IMR-90 (cell line): ENCODE measurements around the gene PRDM10. TPM values are rescaled to one million over a fixed set of nuclear protein-coding genes. Genes with fewer than 3 reads are reported as not detected.

Experiments
- ATAC-seq: fragments of 200-7000 bp; cut with Tn5 transposase; 2 replicates; pipeline ENCODE4 v1.9.1; 2020; ENCODE audit warnings: low read depth, mild to moderate bottlenecking, moderate library complexity
- BruUV-seq: library from RNA; stranded (reverse); fragments of 400-500 nt; replicated peaks from 2 replicates; lab custom pipeline; 2021; lab: Mats Ljungman, UMichigan
- CTCF ChIA-PET: fragments of 300-600 bp; formaldehyde crosslinking; extraction: SDS; loops from one replicate; lab custom pipeline; 2021; ENCODE audit warnings: antibody characterized with exemption; lab: Yijun Ruan, JAX
- POLR2A ChIA-PET: fragments of 300-600 bp; sonication (Branson Sonifier 250); formaldehyde crosslinking; loops from one replicate; lab custom pipeline; 2022; ENCODE audit warnings: antibody characterized with exemption; ENCODE audit not compliant: unreplicated experiment; lab: Charles Lee
- DNase-seq: peaks from one replicate; pipeline ENCODE4 v3.0.0; 2013
- H2AFZ ChIP-seq: replicated peaks from 2 replicates; pipeline ENCODE3; 2013; ENCODE audit warnings: low read length, mild to moderate bottlenecking; ENCODE audit not compliant: poor library complexity
- H2AK5ac ChIP-seq: 2 replicates; pipeline ENCODE4 v1.6.1; 2013; ENCODE audit warnings: low read depth, low read length, inconsistent platforms
- H2AK9ac ChIP-seq: replicated peaks from 2 replicates; pipeline ENCODE3; 2013; ENCODE audit warnings: mild to moderate bottlenecking, low read depth, low read length, moderate library complexity; ENCODE audit not compliant: poor library complexity
- H2BK120ac ChIP-seq: 2 replicates; pipeline ENCODE4 v1.6.1; 2013; ENCODE audit warnings: low read depth, low read length, inconsistent platforms
- H2BK15ac ChIP-seq: 3 replicates; pipeline ENCODE4 v1.6.1; 2013; ENCODE audit warnings: low read depth, low read length, inconsistent platforms
- H2BK20ac ChIP-seq: 2 replicates; pipeline ENCODE4 v1.6.1; 2013; ENCODE audit warnings: low read depth, mild to moderate bottlenecking, inconsistent platforms, low read length, moderate library complexity
- H2BK5ac ChIP-seq: 2 replicates; pipeline ENCODE4 v1.6.1; 2013; ENCODE audit warnings: mild to moderate bottlenecking, low read depth, low read length, inconsistent platforms; ENCODE audit not compliant: poor library complexity, severe bottlenecking
- H3K14ac ChIP-seq: replicated peaks from 2 replicates; pipeline ENCODE4 v1.6.1; 2013; ENCODE audit warnings: low read depth, low read length, inconsistent platforms
- H3K18ac ChIP-seq: 2 replicates; pipeline ENCODE4 v1.6.1; 2013; ENCODE audit warnings: low read depth, low read length, control low read depth
- H3K23ac ChIP-seq: 2 replicates; pipeline ENCODE4 v1.6.1; 2013; ENCODE audit warnings: low read depth, low read length, inconsistent platforms
- H3K27ac ChIP-seq: 2 replicates; pipeline ENCODE4 v1.5.1; 2013; ENCODE audit warnings: mild to moderate bottlenecking, control low read depth, low read length; ENCODE audit not compliant: insufficient read depth
- H3K27me3 ChIP-seq: 2 replicates; pipeline ENCODE4 v1.6.1; 2013; ENCODE audit warnings: low read length; ENCODE audit not compliant: control insufficient read depth, insufficient read depth
- H3K36me3 ChIP-seq: 2 replicates; pipeline ENCODE4 v1.6.1; 2013; ENCODE audit warnings: low read length, mixed read lengths; ENCODE audit not compliant: control insufficient read depth, insufficient read depth
- H3K4ac ChIP-seq: 2 replicates; pipeline ENCODE4 v1.6.1; 2013; ENCODE audit warnings: low read depth, low read length, inconsistent platforms
- H3K4me1 ChIP-seq: 2 replicates; pipeline ENCODE4 v1.6.1; 2013; ENCODE audit warnings: low read length, mixed read lengths; ENCODE audit not compliant: control insufficient read depth, insufficient read depth
- H3K4me2 ChIP-seq: 2 replicates; pipeline ENCODE4 v1.6.1; 2013; ENCODE audit warnings: low read depth, mild to moderate bottlenecking, control low read depth, low read length, moderate library complexity
- H3K4me3 ChIP-seq: 2 replicates; pipeline ENCODE4 v1.5.1; 2013; ENCODE audit warnings: low read depth, mild to moderate bottlenecking, control low read depth, low read length, moderate library complexity; ENCODE audit not compliant: insufficient read depth
- H3K56ac ChIP-seq: 2 replicates; pipeline ENCODE4 v1.6.1; 2013; ENCODE audit warnings: low read length, inconsistent platforms; ENCODE audit not compliant: insufficient read depth; ENCODE audit errors: extremely low read depth
- H3K79me1 ChIP-seq, 2 experiments: 2 replicates each; pipeline ENCODE4 v1.6.1; 2013; ENCODE audit warnings: low read length in 2 of 2, inconsistent platforms in 1 of 2, low read depth in 1 of 2
- H3K9ac ChIP-seq: 2 replicates; pipeline ENCODE4 v1.6.1; 2013; ENCODE audit warnings: low read depth, low read length, control low read depth
- H3K9me1 ChIP-seq: 2 replicates; pipeline ENCODE4 v1.6.1; 2013; ENCODE audit warnings: low read length, inconsistent platforms; ENCODE audit not compliant: insufficient read depth
- H3K9me3 ChIP-seq: 2 replicates; pipeline ENCODE4 v1.6.1; 2013; ENCODE audit warnings: low read length; ENCODE audit not compliant: control insufficient read depth, insufficient read depth
- H4K20me1 ChIP-seq: 2 replicates; pipeline ENCODE4 v1.6.1; 2013; ENCODE audit warnings: low read length, inconsistent platforms; ENCODE audit not compliant: insufficient read depth
- H4K5ac ChIP-seq: 2 replicates; pipeline ENCODE4 v1.6.1; 2013; ENCODE audit warnings: mild to moderate bottlenecking, low read depth, low read length, control low read depth
- H4K8ac ChIP-seq, 2 experiments: 2 replicates each; pipeline ENCODE4 v1.6.1; 2013; ENCODE audit warnings: low read depth in 2 of 2, low read length in 2 of 2, control low read depth in 1 of 2, inconsistent platforms in 1 of 2
- H4K91ac ChIP-seq: 2 replicates; pipeline ENCODE4 v1.6.1; 2013; ENCODE audit warnings: low read depth, low read length, inconsistent platforms; ENCODE audit not compliant: insufficient read depth
- MAFK ChIP-seq: IDR thresholded peaks from 2 replicates; pipeline ENCODE4 v1.6.1; 2012; ENCODE audit warnings: low read depth, low read length, improper control_type of control experiment
- MAZ ChIP-seq: IDR thresholded peaks from 2 replicates; pipeline ENCODE4 v1.6.1; 2012; ENCODE audit warnings: low read depth, mild to moderate bottlenecking, low read length, improper control_type of control experiment, moderate library complexity, borderline replicate concordance
- MXI1 ChIP-seq: IDR thresholded peaks from 2 replicates; pipeline ENCODE4 v1.6.1; 2012; ENCODE audit warnings: low read depth, mild to moderate bottlenecking, low read length, moderate library complexity, borderline replicate concordance
- NFE2L2 ChIP-seq: fragments of 150-350 bp; IDR thresholded peaks from 2 replicates; pipeline ENCODE4 v1.6.1; 2016; ENCODE audit warnings: low read depth, mild to moderate bottlenecking, low read length
- RAD21 ChIP-seq: IDR thresholded peaks from 2 replicates; pipeline ENCODE4 v1.6.1; 2012; ENCODE audit warnings: low read length, improper control_type of control experiment
- RCOR1 ChIP-seq: IDR thresholded peaks from 2 replicates; pipeline ENCODE4 v1.6.1; 2012; ENCODE audit warnings: mild to moderate bottlenecking, low read length, improper control_type of control experiment; ENCODE audit not compliant: insufficient replicate concordance
- SMC3 ChIP-seq: fragments of 150-350 bp; IDR thresholded peaks from 2 replicates; pipeline ENCODE4 v1.6.1; 2016; ENCODE audit warnings: low read depth, mild to moderate bottlenecking, antibody characterized with exemption, low read length, moderate library complexity
- WGBS, 2 experiments: methylation state at CpG; one replicate each; pipeline versions ENCODE4 v1.1.5 to v1.1.7; 2013; ENCODE audit warnings: missing lambda C conversion rate in 2 of 2; ENCODE audit not compliant: insufficient read length in 1 of 2; ENCODE audit errors: extremely low coverage in 2 of 2; 5-methylcytosine and 5-hydroxymethylcytosine counted together
- dilution Hi-C: fragments of 300-500 bp; cut with HindIII; formaldehyde crosslinking; loops from one replicate; pipeline ENCODE4 v1.14.3; 2018; ENCODE audit warnings: low sequenced_read_pairs; ENCODE audit not compliant: unreplicated experiment
- in situ Hi-C: fragments of 300-500 bp; cut with MboI; formaldehyde crosslinking; loops from 3 replicates; pipeline ENCODE4 v1.14.3; 2019; ENCODE audit warnings: low sequenced_read_pairs, inconsistent platforms, mixed read lengths
- intact Hi-C: fragments of 100-400 bp; cut with micrococcal nuclease; formaldehyde crosslinking; loops from 2 replicates; pipeline ENCODE4 v1.10.0; 2022
- polyA plus RNA-seq, 3 experiments: library from polyadenylated mRNA; depleted of rRNA; stranded (reverse); fragments of >200 nt; gene quantifications; 2 replicates each; pipeline ENCODE4 v1.2.3, GENCODE V29; 2012; ENCODE audit warnings: low replicate concordance in 1 of 3
- total RNA-seq: library from RNA; depleted of rRNA; stranded (reverse); fragments of >200 nt; gene quantifications from 2 replicates; pipeline ENCODE4 v1.2.3, GENCODE V29; 2012
- TF ChIP-seq, protein P1 (sequence below): fragments of 150-350 bp; IDR thresholded peaks from 2 replicates; pipeline ENCODE4 v1.6.1; 2016; ENCODE audit warnings: low read depth, mild to moderate bottlenecking, low read length, moderate library complexity, borderline replicate concordance
- TF ChIP-seq, protein P2 (sequence below): conservative IDR thresholded peaks from 2 replicates; pipeline ENCODE4 v1.5.1; 2012; ENCODE audit warnings: mild to moderate bottlenecking, low read depth, low read length, improper control_type of control experiment
- TF ChIP-seq, protein P3 (sequence below): fragments of 150-350 bp; IDR thresholded peaks from 2 replicates; pipeline ENCODE4 v1.6.1; 2017; ENCODE audit warnings: mild to moderate bottlenecking, antibody characterized with exemption, low read length, low read depth

PRDM10 gene
- total and polyA plus RNA-seq, 2 of the 4 experiments (the other 2 are of a cell fraction): 3.1 to 6.5 TPM

DNA sequence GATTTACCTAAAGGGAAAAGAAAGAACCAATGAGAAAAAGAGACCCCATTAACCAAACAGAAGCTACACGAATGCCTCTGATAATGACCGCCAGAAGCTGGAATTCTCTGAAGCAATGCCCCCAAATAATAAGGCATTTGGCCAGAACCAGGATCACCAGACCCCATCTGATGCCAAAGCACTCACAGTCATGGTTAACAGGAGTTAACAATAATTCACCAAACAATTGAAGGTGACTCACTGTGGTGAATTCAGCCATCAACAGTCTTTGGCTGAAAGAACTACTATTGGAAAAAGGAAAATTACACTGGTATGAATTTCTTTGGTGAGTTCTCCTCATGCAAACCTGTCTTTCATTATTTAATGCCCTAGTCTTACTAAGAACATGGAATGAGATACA, 85.4 kb downstream of the PRDM10 start:
- H2AFZ ChIP-seq: no peak overlapping the region
- H4K8ac ChIP-seq: no peak overlapping the region
- H4K91ac ChIP-seq: no peak overlapping the region
- no peaks in the 10 kb centered on the region; the same call in 1 of the 2 replicates for H3K9me1 ChIP-seq
- H3K14ac ChIP-seq: no peak overlapping the region
- dilution Hi-C loops: no loop called here
- no peak overlapping the region for H3K23ac ChIP-seq
- no peak overlapping the region for H4K5ac ChIP-seq
- no peak overlapping the region for H2BK15ac ChIP-seq
- ChIA-PET POLR2A (no interaction called here), CTCF (interaction anchor here (1.0 to 1.4 kb wide), 2 partner anchors 201 to 215 kb away, joined by 3 to 5 read pairs; no protein-coding TSS in a partner anchor)
- TF ChIP-seq, protein P1, sequence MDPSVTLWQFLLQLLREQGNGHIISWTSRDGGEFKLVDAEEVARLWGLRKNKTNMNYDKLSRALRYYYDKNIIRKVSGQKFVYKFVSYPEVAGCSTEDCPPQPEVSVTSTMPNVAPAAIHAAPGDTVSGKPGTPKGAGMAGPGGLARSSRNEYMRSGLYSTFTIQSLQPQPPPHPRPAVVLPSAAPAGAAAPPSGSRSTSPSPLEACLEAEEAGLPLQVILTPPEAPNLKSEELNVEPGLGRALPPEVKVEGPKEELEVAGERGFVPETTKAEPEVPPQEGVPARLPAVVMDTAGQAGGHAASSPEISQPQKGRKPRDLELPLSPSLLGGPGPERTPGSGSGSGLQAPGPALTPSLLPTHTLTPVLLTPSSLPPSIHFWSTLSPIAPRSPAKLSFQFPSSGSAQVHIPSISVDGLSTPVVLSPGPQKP: no peak
- TF ChIP-seq NFE2L2: no peak
- TF ChIP-seq, protein P2, sequence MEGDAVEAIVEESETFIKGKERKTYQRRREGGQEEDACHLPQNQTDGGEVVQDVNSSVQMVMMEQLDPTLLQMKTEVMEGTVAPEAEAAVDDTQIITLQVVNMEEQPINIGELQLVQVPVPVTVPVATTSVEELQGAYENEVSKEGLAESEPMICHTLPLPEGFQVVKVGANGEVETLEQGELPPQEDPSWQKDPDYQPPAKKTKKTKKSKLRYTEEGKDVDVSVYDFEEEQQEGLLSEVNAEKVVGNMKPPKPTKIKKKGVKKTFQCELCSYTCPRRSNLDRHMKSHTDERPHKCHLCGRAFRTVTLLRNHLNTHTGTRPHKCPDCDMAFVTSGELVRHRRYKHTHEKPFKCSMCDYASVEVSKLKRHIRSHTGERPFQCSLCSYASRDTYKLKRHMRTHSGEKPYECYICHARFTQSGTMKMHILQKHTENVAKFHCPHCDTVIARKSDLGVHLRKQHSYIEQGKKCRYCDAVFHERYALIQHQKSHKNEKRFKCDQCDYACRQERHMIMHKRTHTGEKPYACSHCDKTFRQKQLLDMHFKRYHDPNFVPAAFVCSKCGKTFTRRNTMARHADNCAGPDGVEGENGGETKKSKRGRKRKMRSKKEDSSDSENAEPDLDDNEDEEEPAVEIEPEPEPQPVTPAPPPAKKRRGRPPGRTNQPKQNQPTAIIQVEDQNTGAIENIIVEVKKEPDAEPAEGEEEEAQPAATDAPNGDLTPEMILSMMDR: no peak
- TF ChIP-seq MXI1: no peak
- no peak for TF ChIP-seq RCOR1
- TF ChIP-seq, protein P3, sequence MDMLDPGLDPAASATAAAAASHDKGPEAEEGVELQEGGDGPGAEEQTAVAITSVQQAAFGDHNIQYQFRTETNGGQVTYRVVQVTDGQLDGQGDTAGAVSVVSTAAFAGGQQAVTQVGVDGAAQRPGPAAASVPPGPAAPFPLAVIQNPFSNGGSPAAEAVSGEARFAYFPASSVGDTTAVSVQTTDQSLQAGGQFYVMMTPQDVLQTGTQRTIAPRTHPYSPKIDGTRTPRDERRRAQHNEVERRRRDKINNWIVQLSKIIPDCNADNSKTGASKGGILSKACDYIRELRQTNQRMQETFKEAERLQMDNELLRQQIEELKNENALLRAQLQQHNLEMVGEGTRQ: no peak
- no peak for TF ChIP-seq MAZ
- TF ChIP-seq RAD21: no peak
- TF ChIP-seq SMC3: no peak
- no peak for TF ChIP-seq MAFK
- H2BK20ac ChIP-seq: no peak overlapping the region
- no peak overlapping the region for H3K9ac ChIP-seq
- intact Hi-C loops: no loop called here
- H3K18ac ChIP-seq: no peak overlapping the region
- H2AK5ac ChIP-seq: no peak overlapping the region
- H4K20me1 ChIP-seq: no peaks in the 10 kb centered on the region
- H2BK5ac ChIP-seq: no peak overlapping the region
- no peak overlapping the region for H3K4me2 ChIP-seq
- ATAC-seq (no peak), DNase-seq (peak; percentile 39)
- no TSS peak for BruUV-seq
- no peaks in the 10 kb centered on the region for H3K27me3 ChIP-seq
- peaks cover 19% of the 10 kb centered on the region for H3K36me3 ChIP-seq
- H2BK120ac ChIP-seq: no peak overlapping the region
- H3K9me3 ChIP-seq: no peaks in the 10 kb centered on the region
- no peaks in the 10 kb centered on the region for H3K79me1 ChIP-seq
- H3K4me1 ChIP-seq: no peaks in the 10 kb centered on the region
- no peak overlapping the region for H3K4ac ChIP-seq
- H3K56ac ChIP-seq: no peak overlapping the region
- H3K27ac ChIP-seq: no peak overlapping the region
- in situ Hi-C loops: no loop called here
- H2AK9ac ChIP-seq: no peak overlapping the region
- no CpG with 5 or more reads among the region's 2 CpGs for WGBS, 2 experiments
- no peak overlapping the region for H3K4me3 ChIP-seq
